ENCODE measurements around the gene KCNG1.
A peak's percentile ranks its signal among the peaks of the same experiment; 100 is the strongest.
"Not testable (repeated sequence)": the region's sequence is repeated elsewhere in the genome, so short reads cannot be mapped to it uniquely, and the experiment has no call there.

The KCNG1 gene

DNA sequence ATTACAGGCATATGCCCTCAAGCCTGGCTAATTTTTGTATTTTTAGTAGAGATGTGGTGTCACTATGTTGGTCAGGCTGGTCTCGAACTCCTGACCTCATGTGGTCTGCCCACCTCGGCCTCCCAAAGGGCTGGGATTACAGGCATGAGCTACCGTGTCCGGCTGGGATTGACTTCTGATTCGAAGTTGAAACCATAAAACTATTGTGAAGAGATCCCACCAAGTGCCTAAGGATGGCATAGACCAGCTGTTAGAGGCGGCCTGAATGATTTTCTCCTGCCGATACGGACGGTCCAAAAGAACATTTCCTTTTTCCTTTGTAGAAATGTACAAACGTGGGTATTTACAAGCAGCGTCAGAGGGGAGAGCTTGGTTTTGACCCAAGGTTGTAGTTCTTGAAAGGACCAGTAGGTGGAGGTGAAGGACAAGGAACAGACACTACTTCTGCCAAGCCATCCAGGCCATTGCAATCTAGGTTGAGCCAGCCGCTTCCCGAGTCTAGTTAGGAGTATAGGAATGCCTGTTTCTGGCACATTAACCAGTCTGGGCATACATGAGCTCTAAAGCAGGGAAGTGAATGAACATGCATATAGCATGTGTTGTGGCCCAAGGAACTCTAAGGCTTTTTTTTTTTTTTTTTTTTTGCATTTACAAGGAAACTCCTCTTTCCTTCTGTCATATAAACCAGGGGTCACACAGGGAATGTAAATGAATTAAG, 35.3 kb downstream of the KCNG1 start:
- peak; percentile 40 to 55 (median 54) for DNase-seq (ENCODE audit: low read depth in 3 of 3)

DNA sequence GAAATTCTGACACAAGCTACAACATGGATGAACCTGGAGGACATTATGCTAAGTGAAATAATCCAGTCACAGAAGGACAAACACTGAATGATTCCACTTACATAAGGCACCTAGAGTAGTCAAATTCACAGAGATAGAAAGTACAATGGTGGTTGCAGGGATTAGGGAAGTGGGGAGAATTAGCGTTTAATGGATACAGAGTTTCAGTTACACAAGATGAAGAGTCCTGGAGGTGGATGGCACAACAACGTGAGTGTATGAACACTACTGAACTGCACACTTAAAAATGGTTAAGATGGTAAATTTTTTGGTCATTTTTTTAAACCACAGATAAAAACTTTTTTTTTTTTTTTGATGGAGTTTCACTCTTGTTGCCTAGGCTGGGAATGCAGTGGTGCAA, 39.6 kb downstream of the KCNG1 start:
- no peak for DNase-seq (ENCODE audit: low read depth in 3 of 3)

DNA sequence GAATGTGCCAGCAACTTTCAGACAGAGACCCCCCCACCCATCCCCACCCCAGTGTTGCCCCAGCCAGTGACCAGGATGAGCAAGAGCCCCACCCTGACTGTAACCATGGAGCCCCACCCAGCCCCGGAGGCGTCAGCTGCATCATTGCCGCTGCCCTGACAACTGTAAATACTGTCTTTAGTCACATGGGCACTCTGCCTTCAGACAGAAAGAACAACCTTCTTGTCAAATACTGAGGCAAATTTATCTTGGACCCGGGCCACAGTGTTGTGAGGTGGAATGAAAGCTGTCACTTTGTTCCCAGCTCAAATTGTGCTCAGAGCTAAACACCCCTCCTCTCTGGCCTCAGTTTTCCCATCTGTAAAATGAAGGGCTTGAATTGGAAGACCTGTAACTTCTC, 40.5 kb downstream of the KCNG1 start:
- DNase-seq (ENCODE audit: low read depth in 3 of 3): no peak

DNA sequence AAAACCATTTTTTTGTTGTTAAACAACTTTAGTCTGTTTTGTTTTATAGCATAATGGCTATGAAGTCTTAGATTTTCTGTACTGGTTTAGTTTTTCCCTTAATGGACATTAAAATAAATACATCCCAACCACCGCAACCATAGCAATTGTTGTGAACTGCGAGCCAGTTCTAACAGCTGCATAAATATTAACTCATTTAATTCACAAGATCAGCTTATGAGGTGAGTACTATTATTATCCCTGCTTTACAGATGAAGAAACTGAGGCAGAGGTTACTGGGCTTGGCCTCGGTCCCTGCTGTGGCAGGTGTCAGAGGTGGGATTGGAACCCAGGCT, 41.2 kb downstream of the KCNG1 start:
- DNase-seq (ENCODE audit: low read depth in 3 of 3): no peak

DNA sequence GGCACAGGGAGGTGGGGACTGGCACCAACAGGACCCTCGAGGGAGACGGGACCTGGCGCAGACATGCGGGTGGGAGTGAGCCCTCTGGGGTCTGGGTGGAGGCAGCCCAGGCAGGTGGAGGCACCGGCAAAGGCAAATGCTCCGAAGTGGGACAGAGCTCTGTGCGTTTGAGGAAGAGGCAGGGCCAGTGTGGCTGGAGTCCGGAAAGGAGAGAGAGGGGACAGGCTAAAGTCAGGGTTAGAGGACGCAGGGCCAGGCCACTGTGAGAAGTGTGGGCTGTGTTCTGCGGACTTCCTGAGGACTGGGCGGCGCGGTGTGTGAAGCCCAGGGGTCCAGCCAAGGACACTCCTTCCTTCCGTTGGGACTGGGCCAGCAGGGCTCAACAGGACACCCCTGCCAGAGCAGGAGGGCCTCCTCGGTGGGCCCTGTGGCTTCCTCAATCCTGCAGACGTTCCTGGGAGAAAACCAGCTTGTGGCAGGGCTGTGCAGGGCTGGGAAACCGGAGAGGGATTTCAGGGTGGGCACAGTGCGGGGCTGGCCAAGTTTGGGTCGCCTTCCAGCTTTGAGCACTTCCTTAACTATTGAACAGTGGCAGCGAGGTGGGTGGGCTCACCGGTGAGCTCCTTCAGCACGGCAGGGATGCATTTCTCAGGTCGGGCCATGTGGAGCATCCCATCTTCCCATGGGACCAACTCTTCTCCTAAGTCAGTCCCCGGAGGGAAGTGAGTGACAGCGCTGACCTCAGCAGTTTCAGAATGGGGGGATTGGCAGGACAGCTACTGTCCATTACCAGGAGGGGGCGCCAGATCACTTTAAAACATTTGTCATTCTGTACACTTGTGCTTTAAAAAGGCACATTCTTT, 41.8 kb downstream of the KCNG1 start:
- peak; percentile 40 to 55 (median 54) for DNase-seq (ENCODE audit: low read depth in 3 of 3)

DNA sequence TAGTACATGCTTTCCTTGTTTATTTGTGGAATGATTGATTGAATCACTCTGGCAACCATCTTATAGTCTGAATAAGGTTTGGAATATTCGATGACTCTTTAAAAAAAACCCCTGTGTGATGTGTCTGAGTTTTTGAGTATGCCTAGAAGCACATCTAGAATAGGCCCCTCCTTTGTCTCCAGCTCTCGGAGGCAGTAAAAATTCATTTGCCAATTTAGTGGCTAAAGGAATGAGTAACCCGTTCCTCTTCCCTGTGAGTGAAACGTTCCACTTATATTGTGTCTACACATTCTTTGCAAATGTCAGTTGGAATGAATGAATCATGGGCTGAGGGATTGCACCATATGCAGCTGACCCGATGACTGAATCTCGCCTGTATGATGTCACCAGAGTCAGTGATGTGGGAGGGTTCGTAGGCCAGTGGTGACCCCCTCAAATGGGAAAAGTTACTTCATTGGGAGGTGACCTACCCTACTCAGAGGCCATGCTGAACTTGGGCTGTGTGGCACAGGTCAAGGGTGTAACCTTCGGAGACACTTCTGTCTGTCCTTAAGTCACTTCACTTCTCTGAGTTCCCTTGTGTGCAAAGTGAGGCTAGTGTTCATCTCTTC, 42.7 kb downstream of the KCNG1 start:
- DNase-seq (ENCODE audit: low read depth in 3 of 3): peak in 1 of 3 experiments; percentile 33

DNA sequence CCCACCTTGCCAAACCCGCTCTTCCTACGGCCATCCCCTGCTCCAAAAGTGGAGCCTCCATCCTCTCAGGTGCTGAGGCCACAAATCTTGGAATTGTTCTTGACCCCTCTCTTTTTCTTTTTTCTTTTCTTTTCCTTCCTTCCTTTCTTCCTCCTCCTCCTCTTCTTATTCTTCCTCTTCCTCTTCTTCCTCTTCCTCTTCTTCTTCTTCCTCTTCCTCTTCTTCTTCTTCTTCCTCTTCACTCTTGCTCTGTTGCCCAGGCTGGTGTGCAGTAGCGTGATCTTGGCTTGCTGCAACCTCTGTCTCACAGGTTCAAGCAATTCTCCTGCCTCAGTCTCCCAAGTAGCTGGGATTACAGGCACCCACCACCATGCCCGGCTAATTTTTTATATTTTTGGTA, 44.4 kb downstream of the KCNG1 start:
- not testable (repeated sequence) for DNase-seq (ENCODE audit: low read depth in 3 of 3)

DNA sequence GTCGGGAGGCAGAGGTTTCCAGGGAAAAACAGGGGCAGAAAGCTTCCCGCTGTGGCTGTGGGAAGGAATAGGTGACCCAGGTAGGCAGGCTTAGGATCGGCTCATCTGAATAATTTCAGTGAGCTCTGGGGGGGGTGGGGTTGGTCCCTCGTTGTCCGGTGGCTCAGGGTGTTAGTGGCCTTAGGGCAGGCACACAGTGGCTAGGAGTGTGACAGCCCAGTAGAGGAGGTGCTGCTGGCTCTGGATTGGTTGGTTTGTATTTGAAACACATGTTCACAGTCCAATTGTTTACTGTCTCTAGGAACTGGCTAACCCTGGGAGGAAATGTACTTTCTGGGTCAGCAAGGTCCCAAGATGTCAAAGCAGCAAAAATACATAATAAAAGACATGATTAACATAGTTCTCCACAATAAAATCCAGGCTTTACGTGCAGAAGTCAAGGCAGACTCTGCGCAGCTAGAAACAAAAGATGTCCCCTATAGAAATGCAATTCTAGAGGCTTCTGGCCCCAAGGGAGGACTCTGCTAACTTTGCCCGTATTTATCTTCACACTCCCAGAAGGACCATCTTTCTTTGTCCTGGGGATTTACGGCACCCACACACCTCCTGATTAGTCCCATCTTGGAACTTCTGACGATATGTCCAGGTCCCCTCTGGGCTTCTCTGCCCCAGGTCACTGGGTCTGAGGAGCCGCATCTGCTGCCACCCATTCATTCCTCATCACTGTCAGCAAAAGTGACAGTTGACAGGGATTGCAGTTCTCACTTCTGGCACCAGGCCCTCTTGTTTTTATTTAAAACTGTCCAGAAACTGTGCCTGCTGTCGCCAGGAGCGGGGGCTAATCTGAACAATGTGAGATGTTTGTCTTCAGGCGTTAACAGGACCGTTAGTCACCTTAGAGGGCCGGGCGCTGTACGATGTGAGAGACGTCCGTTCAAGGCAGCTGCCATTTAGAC, 45.6 kb downstream of the KCNG1 start:
- no peak for DNase-seq (ENCODE audit: low read depth in 3 of 3)

DNA sequence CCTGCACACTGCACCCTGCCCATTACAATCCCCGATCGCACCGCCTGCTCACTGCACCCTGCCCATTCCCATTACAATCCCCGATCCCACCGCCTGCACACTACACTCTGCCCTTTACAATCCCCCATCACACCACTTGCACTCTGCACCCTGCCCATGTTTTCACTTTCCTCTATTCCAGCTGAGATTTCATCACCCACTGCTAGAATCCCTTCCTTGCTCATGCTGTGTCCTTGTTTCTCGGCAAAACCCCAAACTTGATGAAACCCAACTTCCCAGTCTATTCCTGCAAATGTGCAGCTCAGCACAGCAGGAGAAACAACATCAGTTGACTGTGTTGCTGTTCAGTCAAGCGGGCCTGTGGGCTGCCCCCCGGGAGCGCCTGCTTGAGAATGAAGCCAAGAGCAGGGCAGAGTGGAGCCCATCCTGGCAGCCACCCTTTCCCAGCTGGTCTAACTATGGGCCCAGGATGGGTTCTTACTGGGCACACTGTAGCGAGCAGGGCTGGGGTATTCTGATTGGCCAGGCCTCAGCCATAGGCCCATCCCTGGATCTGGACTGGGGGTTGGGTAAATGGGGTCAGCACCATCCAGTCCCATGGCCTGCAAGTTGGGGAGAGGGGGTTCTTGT, 47.1 kb downstream of the KCNG1 start:
- DNase-seq (ENCODE audit: low read depth in 3 of 3): no peak

DNA sequence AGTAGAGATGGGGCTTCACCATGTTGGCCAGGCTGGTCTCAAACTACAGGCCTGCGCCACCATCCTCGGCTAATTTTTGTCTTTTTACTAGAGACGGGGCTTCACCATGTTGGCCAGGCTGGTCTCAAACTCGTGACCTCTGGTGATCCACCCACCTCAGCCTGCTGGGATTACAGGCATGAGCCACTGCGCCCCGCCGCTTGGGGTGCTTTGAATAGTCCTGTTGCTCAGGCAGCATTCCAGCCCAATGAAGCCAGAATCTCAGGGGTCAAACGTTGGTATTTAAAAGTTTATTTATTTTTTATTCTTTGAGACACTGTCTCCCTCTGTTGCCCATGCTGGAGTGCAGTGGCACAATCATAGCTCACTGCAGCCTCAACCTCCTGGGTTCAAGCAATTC, 53.0 kb downstream of the KCNG1 start:
- no peak for DNase-seq (ENCODE audit: low read depth in 3 of 3)

DNA sequence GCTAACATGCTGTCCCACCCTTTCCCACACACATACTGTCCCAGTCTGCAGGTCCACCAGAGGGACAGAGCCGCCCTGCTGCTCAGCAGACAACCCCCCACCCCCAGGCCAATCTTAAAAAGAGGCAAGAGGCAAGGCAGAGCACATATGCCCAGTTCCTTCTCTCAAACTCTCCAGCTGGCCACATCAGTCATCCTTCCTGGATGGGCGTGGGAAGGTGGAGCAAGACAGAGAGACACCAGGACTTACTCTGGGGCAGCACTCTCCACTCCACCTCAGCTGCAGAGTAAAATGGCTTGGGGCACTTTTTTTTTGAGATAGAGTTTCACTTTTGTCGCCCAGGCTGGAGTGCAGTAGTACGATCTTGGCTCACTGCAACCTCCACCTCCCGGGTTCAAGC, 53.5 kb downstream of the KCNG1 start:
- no peak for DNase-seq (ENCODE audit: low read depth in 3 of 3)

DNA sequence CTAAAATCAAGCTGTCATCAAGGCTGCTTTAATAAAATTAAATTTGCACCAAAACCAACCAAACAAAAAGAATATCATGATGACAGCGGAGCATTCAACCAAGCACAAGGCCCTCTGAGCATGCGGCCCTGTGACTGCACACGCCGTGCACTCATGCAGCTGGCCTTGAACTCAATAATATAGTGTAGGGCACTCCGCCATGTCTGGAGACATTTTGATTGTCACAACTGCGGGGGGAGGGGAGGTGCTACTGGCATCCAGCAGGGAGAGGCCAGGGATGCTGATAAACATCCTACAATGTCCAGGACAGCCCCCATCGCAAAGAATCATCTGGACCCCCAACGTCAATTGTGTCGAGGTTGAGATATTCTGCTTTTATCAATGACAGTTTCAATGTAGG, 54.6 kb downstream of the KCNG1 start:
- DNase-seq (ENCODE audit: low read depth in 3 of 3): no peak

DNA sequence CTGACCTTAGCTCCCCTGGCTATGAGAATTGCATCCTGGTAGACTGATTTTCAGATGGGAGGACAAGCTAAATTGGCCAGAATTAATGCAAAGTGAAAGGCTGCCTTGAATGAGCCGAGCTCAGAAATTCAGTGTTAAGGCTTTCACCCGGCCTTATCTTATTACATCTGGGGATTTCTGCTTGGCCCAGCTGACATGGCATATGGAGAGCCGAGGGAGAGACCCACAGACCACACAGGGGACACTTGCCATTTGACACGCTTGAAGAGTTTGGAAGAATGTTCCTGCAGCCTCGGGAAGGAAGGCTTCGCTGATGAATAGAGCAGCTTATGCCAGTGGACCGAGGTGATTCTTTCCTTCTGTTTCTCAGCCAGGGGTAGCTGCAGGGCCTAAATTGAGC, 55.3 kb downstream of the KCNG1 start:
- no peak for DNase-seq (ENCODE audit: low read depth in 3 of 3)

DNA sequence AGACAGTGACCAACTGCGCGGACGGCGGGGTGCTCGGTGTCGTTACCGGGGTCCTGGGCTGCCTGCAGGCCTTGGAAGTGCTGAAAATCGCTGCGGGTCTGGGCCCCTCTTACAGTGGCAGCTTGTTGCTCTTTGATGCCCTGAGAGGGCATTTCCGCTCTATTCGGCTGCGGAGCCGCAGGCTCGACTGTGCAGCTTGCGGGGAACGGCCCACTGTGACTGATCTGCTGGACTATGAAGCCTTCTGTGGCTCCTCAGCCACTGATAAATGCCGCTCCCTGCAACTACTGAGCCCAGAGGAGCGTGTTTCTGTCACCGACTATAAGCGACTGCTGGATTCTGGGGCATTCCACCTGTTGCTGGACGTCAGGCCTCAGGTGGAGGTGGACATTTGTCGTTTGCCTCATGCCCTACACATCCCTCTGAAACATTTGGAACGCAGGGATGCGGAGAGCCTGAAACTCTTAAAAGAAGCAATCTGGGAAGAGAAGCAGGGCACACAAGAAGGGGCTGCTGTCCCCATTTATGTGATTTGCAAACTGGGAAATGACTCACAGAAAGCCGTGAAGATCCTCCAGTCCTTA, 63.3 kb downstream of the KCNG1 start:
- DNase-seq (ENCODE audit: low read depth in 3 of 3): no peak

DNA sequence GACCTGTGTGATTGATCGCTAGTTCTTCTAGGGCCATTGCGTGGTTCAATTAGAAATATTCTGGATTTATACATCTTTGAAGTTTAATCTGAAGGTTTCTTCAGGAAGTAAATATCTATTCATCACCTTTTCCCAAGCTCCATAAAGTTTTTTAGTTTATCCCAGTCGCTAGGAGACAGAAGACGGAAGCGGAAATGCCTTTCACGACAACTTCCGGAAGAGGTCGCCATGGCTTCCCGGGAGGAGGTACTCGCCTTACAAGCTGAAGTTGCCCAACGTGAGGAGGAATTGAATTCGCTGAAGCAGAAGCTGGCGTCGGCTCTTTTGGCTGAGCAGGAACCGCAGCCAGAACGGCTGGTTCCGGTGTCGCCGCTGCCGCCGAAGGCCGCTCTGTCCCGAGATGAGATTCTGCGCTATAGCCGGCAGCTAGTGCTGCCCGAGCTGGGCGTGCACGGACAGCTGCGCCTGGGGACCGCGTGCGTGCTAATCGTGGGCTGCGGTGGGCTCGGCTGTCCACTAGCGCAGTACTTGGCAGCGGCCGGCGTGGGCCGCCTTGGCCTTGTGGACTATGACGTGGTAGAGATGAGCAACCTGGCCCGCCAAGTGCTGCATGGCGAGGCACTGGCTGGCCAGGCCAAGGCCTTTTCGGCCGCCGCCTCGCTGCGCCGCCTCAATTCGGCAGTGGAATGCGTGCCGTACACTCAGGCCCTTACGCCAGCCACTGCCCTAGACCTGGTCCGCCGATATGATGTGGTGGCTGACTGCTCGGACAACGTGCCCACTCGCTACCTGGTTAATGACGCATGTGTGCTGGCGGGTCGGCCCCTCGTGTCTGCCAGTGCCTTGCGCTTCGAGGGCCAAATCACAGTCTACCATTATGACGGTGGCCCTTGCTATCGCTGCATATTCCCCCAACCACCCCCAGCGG, 64.0 kb downstream of the KCNG1 start, which contains the start of gene MOCS3:
Gene MOCS3 (plus strand): TSS at position 204 of the 928 bp plus-strand sequence. CDS start 25 bp downstream, at position 229.
- peak; percentile 54 to 81 (median 66) for DNase-seq (ENCODE audit: low read depth in 3 of 3)

DNA sequence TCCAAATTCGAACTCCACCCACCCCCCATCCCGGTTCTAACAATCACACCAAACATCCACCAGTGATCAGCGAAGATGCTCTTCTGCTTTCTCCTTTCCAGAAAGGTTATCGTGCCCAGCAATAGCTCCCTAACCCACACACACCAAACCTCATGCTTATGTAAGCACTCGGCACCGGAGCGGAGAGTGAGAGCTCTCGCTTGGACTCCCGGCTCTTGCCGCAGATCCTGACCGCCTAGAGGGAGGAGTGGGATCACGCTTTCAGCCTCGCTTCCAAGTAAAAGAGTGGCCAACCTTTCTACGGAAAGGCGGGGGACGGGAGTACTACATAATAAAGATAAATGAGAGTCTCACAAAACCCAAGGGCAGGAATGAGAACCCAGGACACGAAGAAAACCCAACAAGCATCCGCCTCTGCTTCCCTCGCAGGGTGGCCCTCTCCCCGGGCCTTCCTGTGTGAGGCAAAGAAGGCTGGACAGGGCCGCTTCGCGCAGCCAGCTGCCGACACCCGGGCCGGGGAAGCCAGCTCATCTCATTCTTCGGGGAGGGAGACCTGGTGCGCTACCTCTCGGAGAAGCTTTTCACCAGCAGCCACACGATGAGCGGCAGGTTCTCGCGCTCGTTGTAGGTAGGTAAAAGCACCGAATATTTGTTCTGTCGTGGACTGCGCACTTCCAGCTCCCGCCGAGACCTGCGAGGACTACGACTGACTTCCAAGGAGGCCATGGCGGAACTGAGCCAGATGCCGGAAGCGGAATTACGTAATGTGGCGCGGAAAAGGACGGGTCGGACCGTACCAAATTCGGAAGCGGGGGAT, 64.9 kb downstream of the KCNG1 start, which contains the start of gene DPM1:
Gene DPM1 (minus strand): TSS at position 735 of the 817 bp plus-strand sequence. CDS start 9 bp downstream, at position 726.
- peak; percentile 77 to 88 (median 82) for DNase-seq (ENCODE audit: low read depth in 3 of 3)

DNA sequence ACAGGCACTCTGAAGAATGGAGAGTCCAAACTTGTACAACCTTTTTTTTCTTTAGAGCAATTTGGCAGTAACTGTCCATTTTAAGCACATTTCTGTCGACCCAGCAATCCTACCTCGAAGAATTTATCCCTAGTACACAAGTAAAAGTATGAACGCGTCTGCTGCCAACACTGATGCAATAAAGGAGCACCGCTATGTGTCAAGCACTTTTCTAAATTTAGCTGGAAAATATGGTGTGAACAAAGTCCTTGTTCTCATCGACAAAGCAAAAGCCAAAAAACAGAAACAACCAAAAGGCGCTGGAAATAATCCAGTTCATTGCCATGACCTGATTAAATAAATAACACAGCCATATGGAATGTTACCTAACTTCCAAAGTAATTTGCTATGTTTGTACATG, 65.6 kb downstream of the KCNG1 start:
- DNase-seq (ENCODE audit: low read depth in 3 of 3): no peak

DNA sequence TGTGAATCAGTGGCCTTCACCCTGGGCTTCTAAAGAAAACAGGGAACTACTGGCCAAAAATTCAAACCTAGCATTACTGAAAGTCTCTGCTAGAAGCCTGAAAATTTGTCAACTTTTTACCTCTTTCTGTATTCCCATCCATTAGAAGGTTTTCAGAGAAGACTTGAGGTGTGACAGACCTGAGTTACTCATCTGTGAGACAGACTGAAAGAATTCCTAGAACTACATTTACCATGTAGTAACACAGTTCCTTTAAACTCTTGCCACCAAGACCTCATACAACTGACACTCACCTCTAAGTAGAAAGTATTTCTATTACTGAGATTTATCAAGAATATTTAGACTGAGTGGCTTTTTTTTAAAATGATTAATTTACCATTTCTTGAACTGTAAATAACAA, 69.1 kb downstream of the KCNG1 start:
- no peak for DNase-seq (ENCODE audit: low read depth in 3 of 3)

All from stimulated activated CD4-positive, alpha-beta T cell treated with anti-CD3 and anti-CD28 coated beads, TNF-alpha, amount 100 ng/mL, for 24 hours (primary cell).